ENCODE data around the gene TICAM1. TPM values are rescaled to one million over a fixed set of nuclear protein-coding genes. Genes with fewer than 3 reads are reported as not detected.

TICAM1 gene
- total RNA-seq = 2.1 and 4.1 TPM in 2 replicates
- polyA plus RNA-seq = 0.65 and 0.77 TPM in 2 replicates
- 10.8 and 12.8 TPM in 2 replicates for polyA plus RNA-seq (2012)
- polyA minus RNA-seq (ENCODE audit: low replicate concordance) = 4.5 and 6.8 TPM in 2 replicates

- Histone ChIP-seq H3K4me2 (ENCODE audit: extremely low read depth, insufficient read depth, low read length) (peak within 1 kb of the TSS; percentile 93), H3K27me3 (ENCODE audit: control insufficient read depth, insufficient read depth, low read length) (no peaks in the 10 kb centered on the region), H3K9me3 (ENCODE audit: control insufficient read depth, insufficient read depth, low read depth, low read length) (no peaks in the 10 kb centered on the region), H2AFZ (ENCODE audit: low read length) (peak within 1 kb of the TSS; percentile 86), H4K20me1 (ENCODE audit: control insufficient read depth, extremely low read depth, insufficient read depth, low read length) (no peaks in the 10 kb centered on the region), H3K4me3 (replicated peaks in 1 of 4; ENCODE audit: control extremely low read depth in 1 of 4, insufficient read depth in 1 of 4, low read depth in 3 of 4, low read length in 4 of 4) (peak within 1 kb of the TSS; percentile 92 to 94 (median 92)), H3K4me1 (ENCODE audit: control insufficient read depth, extremely low read depth, insufficient read depth, low read length) (peaks cover 2% of the 10 kb centered on the region), H3K36me3 (ENCODE audit: control insufficient read depth, insufficient read depth, low read length) (peaks cover 1% of the 10 kb centered on the region), H3K9ac (ENCODE audit: insufficient read depth, low read length) (peak within 1 kb of the TSS; percentile 88), H3K27ac (ENCODE audit: insufficient read depth, low read length) (peak within 1 kb of the TSS; percentile 79), H3K79me2 (ENCODE audit: control insufficient read depth, insufficient read depth, low read length) (peaks cover 25% of the 10 kb centered on the region)
- TF ChIP-seq, protein P1, sequence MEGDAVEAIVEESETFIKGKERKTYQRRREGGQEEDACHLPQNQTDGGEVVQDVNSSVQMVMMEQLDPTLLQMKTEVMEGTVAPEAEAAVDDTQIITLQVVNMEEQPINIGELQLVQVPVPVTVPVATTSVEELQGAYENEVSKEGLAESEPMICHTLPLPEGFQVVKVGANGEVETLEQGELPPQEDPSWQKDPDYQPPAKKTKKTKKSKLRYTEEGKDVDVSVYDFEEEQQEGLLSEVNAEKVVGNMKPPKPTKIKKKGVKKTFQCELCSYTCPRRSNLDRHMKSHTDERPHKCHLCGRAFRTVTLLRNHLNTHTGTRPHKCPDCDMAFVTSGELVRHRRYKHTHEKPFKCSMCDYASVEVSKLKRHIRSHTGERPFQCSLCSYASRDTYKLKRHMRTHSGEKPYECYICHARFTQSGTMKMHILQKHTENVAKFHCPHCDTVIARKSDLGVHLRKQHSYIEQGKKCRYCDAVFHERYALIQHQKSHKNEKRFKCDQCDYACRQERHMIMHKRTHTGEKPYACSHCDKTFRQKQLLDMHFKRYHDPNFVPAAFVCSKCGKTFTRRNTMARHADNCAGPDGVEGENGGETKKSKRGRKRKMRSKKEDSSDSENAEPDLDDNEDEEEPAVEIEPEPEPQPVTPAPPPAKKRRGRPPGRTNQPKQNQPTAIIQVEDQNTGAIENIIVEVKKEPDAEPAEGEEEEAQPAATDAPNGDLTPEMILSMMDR (conservative IDR thresholded peaks at IDR 0.05 in 1 of 2, IDR thresholded peaks at IDR 0.05 in 1 of 2; ENCODE audit: low read depth in 1 of 2, low read length in 2 of 2) = no peak
- no peak for TF ChIP-seq EZH2 (IDR thresholded peaks at IDR 0.05; ENCODE audit: low read length, missing control alignments)
- DNase-seq (ENCODE audit: low read depth in 2 of 2) = peak; percentile 40 to 60
These were observed at the start of gene TICAM1 for GRCh38 chr19:4831304-4831978. Gene TICAM1 (minus strand): TSS chr19:4831712. CDS start chr19:4818377, 13,335 bp downstream.

DNA sequence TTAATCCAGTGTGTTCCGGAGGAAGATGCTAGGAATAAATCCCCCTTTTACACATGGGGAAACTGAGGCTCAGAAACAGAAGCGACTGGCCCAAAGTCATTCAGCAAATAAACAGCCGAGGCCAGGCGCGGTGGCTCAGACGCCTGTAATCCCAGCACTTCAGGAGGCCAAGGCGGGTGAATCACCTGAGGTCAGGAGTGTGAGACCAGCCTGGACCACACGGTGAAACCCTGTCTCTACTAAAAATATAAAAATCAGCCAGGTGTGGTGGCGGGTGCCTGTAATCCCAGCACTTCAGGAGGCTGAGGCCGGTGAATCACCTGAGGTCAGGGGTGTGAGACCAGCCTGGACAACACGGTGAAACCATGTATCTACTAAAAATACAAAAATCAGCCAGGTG, 47.5 kb upstream of the TICAM1 start:
- DNase-seq (ENCODE audit: low read depth in 2 of 2) = no peak
- Histone ChIP-seq H3K79me2 (ENCODE audit: control insufficient read depth, insufficient read depth, low read length) (no peaks in the 10 kb centered on the region), H3K27me3 (ENCODE audit: control insufficient read depth, insufficient read depth, low read length) (no peaks in the 10 kb centered on the region), H3K27ac (ENCODE audit: insufficient read depth, low read length) (no peak overlapping the region), H3K4me3 (replicated peaks in 1 of 4; ENCODE audit: control extremely low read depth in 1 of 4, insufficient read depth in 1 of 4, low read depth in 3 of 4, low read length in 4 of 4) (no peak overlapping the region), H4K20me1 (ENCODE audit: control insufficient read depth, extremely low read depth, insufficient read depth, low read length) (no peaks in the 10 kb centered on the region), H3K9ac (ENCODE audit: insufficient read depth, low read length) (no peak overlapping the region), H3K4me2 (ENCODE audit: extremely low read depth, insufficient read depth, low read length) (no peak overlapping the region), H3K9me3 (ENCODE audit: control insufficient read depth, insufficient read depth, low read depth, low read length) (no peaks in the 10 kb centered on the region), H2AFZ (ENCODE audit: low read length) (no peak overlapping the region), H3K36me3 (ENCODE audit: control insufficient read depth, insufficient read depth, low read length) (no peaks in the 10 kb centered on the region), H3K4me1 (ENCODE audit: control insufficient read depth, extremely low read depth, insufficient read depth, low read length) (no peaks in the 10 kb centered on the region)
- TF ChIP-seq, protein P1 (conservative IDR thresholded peaks at IDR 0.05 in 1 of 2, IDR thresholded peaks at IDR 0.05 in 1 of 2; ENCODE audit: low read depth in 1 of 2, low read length in 2 of 2) = no peak
- no peak for TF ChIP-seq EZH2 (IDR thresholded peaks at IDR 0.05; ENCODE audit: low read length, missing control alignments)

GRCh38 chr19:4878491-4878968, 47.0 kb upstream of the TICAM1 start:
- Histone ChIP-seq H3K79me2 (ENCODE audit: control insufficient read depth, insufficient read depth, low read length) (no peaks in the 10 kb centered on the region), H3K27me3 (ENCODE audit: control insufficient read depth, insufficient read depth, low read length) (no peaks in the 10 kb centered on the region), H3K4me3 (replicated peaks in 1 of 4; ENCODE audit: control extremely low read depth in 1 of 4, insufficient read depth in 1 of 4, low read depth in 3 of 4, low read length in 4 of 4) (no peak overlapping the region), H3K36me3 (ENCODE audit: control insufficient read depth, insufficient read depth, low read length) (no peaks in the 10 kb centered on the region), H2AFZ (ENCODE audit: low read length) (no peak overlapping the region), H3K27ac (ENCODE audit: insufficient read depth, low read length) (no peak overlapping the region), H3K9me3 (ENCODE audit: control insufficient read depth, insufficient read depth, low read depth, low read length) (no peaks in the 10 kb centered on the region), H3K4me2 (ENCODE audit: extremely low read depth, insufficient read depth, low read length) (no peak overlapping the region), H4K20me1 (ENCODE audit: control insufficient read depth, extremely low read depth, insufficient read depth, low read length) (no peaks in the 10 kb centered on the region), H3K4me1 (ENCODE audit: control insufficient read depth, extremely low read depth, insufficient read depth, low read length) (no peaks in the 10 kb centered on the region), H3K9ac (ENCODE audit: insufficient read depth, low read length) (no peak overlapping the region)
- no peak for TF ChIP-seq EZH2 (IDR thresholded peaks at IDR 0.05; ENCODE audit: low read length, missing control alignments)
- TF ChIP-seq, protein P1 (conservative IDR thresholded peaks at IDR 0.05 in 1 of 2, IDR thresholded peaks at IDR 0.05 in 1 of 2; ENCODE audit: low read depth in 1 of 2, low read length in 2 of 2) = no peak
- no peak for DNase-seq (ENCODE audit: low read depth in 2 of 2)
